Neural cell (in vitro differentiated cells): Measurements from ENCODE around the gene MATN3. TPM values are rescaled to one million over a fixed set of nuclear protein-coding genes. Genes with fewer than 3 reads are reported as not detected.
"Not testable (repeated sequence)": the region's sequence is repeated elsewhere in the genome, so short reads cannot be mapped to it uniquely, and the experiment has no call there.

Experiments used
- H2AFZ ChIP-seq: fragments of 200-600, 300-800 bp; sonication (generic), shearing (Covaris generic); 2 replicates; pipeline ENCODE4 v1.6.0; 2014; ENCODE audit warnings: low read depth, mild to moderate bottlenecking, antibody characterized with exemption, low read length, moderate library complexity
- H3F3A ChIP-seq: fragments of 200-600 bp; shearing (Covaris generic); 2 replicates; pipeline ENCODE4 v1.6.1; 2016; ENCODE audit warnings: mild to moderate bottlenecking, moderate library complexity, mixed read lengths, antibody characterized with exemption, low read length; ENCODE audit not compliant: insufficient read depth, poor library complexity, severe bottlenecking
- H3K27ac ChIP-seq: fragments of 200-600, 300-800 bp; sonication (generic), shearing (Covaris generic); 2 replicates; pipeline ENCODE4 v1.5.1; 2014; ENCODE audit warnings: mild to moderate bottlenecking, low read length, moderate library complexity
- H3K27me3 ChIP-seq: fragments of 300-800, 200-600 bp; sonication (generic), shearing (Covaris generic); 2 replicates; pipeline ENCODE4 v1.6.0; 2014; ENCODE audit warnings: mild to moderate bottlenecking, low read depth, low read length, moderate library complexity; ENCODE audit not compliant: insufficient read depth
- H3K36me3 ChIP-seq: fragments of 300-800, 200-600 bp; sonication (generic), shearing (Covaris generic); 2 replicates; pipeline ENCODE4 v1.5.1; 2014; ENCODE audit warnings: mild to moderate bottlenecking, antibody characterized with exemption, low read length, moderate library complexity; ENCODE audit not compliant: insufficient read depth
- H3K4me2 ChIP-seq: fragments of 300-800, 200-600 bp; sonication (generic), shearing (Covaris generic); 2 replicates; pipeline ENCODE4 v1.6.0; 2014; ENCODE audit warnings: mild to moderate bottlenecking, low read length
- H3K4me3 ChIP-seq: fragments of 300-800, 200-600 bp; sonication (generic), shearing (Covaris generic); 2 replicates; pipeline ENCODE4 v1.5.1; 2014; ENCODE audit warnings: mild to moderate bottlenecking, low read length, moderate library complexity
- H3K79me2 ChIP-seq: fragments of 200-600 bp; shearing (Covaris generic); replicated peaks from 2 replicates; pipeline ENCODE4 v1.6.0; 2014; ENCODE audit warnings: mild to moderate bottlenecking, low read length, moderate library complexity; ENCODE audit not compliant: insufficient read depth
- H3K9ac ChIP-seq: fragments of 300-800, 200-600 bp; sonication (generic), shearing (Covaris generic); 2 replicates; pipeline ENCODE4 v1.6.1; 2016; ENCODE audit warnings: mild to moderate bottlenecking, low read length, mixed read lengths
- H3K9me2 ChIP-seq: fragments of 200-600 bp; shearing (Covaris generic); 2 replicates; pipeline ENCODE4 v1.6.1; 2016; ENCODE audit warnings: mild to moderate bottlenecking, low read length, mixed read lengths; ENCODE audit not compliant: insufficient read depth
- H3K9me3 ChIP-seq: fragments of 200-600, 300-800 bp; sonication (generic), shearing (Covaris generic); 2 replicates; pipeline ENCODE4 v1.6.1; 2016; ENCODE audit warnings: mild to moderate bottlenecking, mixed run types, low read length, moderate library complexity, mixed read lengths
- H4K20me1 ChIP-seq: fragments of 200-600 bp; shearing (Covaris generic); 2 replicates; pipeline ENCODE4 v1.6.1; 2016; ENCODE audit warnings: mild to moderate bottlenecking, mixed run types; ENCODE audit not compliant: insufficient read depth
- CTCF ChIP-seq: fragments of 450-650 bp; IDR thresholded peaks from 2 replicates; pipeline ENCODE4 v1.5.1; 2014; ENCODE audit warnings: antibody characterized with exemption, mild to moderate bottlenecking, moderate library complexity; ENCODE audit not compliant: poor library complexity, severe bottlenecking
- EP300 ChIP-seq: fragments of 450-650 bp; conservative IDR thresholded peaks from 2 replicates; pipeline ENCODE4 v1.6.1; 2014; ENCODE audit warnings: antibody characterized with exemption, mild to moderate bottlenecking, moderate library complexity; ENCODE audit not compliant: poor library complexity, severe bottlenecking
- EZH2 ChIP-seq: fragments of 200-600, 300-800 bp; shearing (Covaris generic), sonication (generic); IDR thresholded peaks from 2 replicates; pipeline ENCODE4 v1.6.1; 2014; ENCODE audit warnings: antibody characterized with exemption, low read length, borderline replicate concordance, mild to moderate bottlenecking; ENCODE audit not compliant: insufficient read depth, poor library complexity, severe bottlenecking
- MXI1 ChIP-seq: fragments of 450-650 bp; conservative IDR thresholded peaks from 2 replicates; pipeline ENCODE4 v1.6.1; 2014; ENCODE audit warnings: antibody characterized with exemption, mild to moderate bottlenecking; ENCODE audit not compliant: poor library complexity, severe bottlenecking
- RAD21 ChIP-seq: fragments of 450-650 bp; conservative IDR thresholded peaks from 2 replicates; pipeline ENCODE4 v1.6.1; 2014; ENCODE audit warnings: antibody characterized with exemption, mild to moderate bottlenecking, moderate library complexity
- SMC3 ChIP-seq: fragments of 450-650 bp; conservative IDR thresholded peaks from 2 replicates; pipeline ENCODE4 v1.6.1; 2014; ENCODE audit warnings: antibody characterized with exemption, mild to moderate bottlenecking, moderate library complexity; ENCODE audit not compliant: poor library complexity
- polyA plus RNA-seq: library from polyadenylated mRNA; depleted of rRNA; stranded (reverse); fragments of >200 nt; gene quantifications from 2 replicates; pipeline ENCODE4 v1.2.3, GENCODE V29; 2014
- TF ChIP-seq, protein P1 (sequence below): IDR thresholded peaks from 2 replicates; pipeline ENCODE4 v1.6.1; 2012; ENCODE audit warnings: borderline replicate concordance

MATN3 gene
- polyA plus RNA-seq, 1 donor from 2014 or later, result 0.90 TPM

DNA sequence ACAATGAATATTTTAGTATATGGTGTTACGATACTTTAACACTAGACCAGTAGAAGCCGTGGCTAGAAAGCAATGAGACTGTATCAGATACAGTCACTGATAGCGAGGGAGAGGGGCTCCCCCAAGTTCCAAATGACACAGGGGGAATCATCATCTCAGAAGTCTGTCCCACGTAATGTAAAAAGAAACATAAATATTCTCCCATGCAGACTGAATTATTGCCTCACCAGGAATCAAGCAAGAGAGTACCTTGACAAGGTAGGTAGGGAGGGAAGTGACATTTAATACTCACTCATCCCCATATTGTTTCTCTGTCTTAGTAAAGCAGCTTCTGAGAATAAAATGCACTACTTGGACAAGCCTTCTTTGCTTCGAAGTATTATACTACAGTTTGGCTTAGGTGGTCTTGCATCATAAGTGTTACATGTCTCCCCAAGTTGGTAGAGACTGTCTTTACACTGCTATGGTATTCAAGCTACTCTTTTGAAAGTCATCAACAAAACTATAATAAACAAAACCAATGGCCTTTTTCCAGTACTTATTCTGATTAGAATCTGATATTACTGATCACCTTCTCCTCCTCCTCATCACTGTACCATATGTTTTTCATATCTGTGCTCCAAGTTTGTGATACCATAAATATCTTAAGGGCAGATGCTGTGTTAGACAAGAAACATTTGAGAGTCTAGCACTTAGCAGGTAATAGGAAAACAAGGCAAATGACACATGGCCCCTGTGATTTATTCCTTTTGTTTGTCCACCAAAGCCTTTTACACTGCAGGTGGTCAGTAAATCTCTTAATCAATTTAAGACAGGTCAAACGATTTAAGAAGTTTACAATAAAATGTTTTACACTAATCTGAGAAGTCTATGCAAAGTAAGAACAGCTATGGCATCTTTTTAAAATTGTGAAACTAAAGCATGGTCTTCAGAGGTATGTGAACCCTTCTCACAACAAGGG, 36.3 kb upstream of the MATN3 start:
- peaks cover 4% of the 10 kb centered on the region for H3F3A ChIP-seq

GRCh38 chr2:20045712-20046292, 33.3 kb upstream of the MATN3 start:
- not testable (repeated sequence) for H3K27ac ChIP-seq, H4K20me1 ChIP-seq, H3K9me3 ChIP-seq, H3K9ac ChIP-seq, H3F3A ChIP-seq, H3K27me3 ChIP-seq, H3K36me3 ChIP-seq, H3K4me3 ChIP-seq, H2AFZ ChIP-seq, H3K4me2 ChIP-seq, H3K9me2 ChIP-seq
- peaks cover 86% of the 10 kb centered on the region for H3K79me2 ChIP-seq

More for the DNA sequence above, 36.3 kb upstream of the MATN3 start:
- TF ChIP-seq RAD21, result no peak
- TF ChIP-seq EP300, result no peak
- no peak for TF ChIP-seq SMC3
- TF ChIP-seq MXI1, result no peak
- TF ChIP-seq CTCF, result no peak
- no peak for TF ChIP-seq EZH2
- TF ChIP-seq, protein P1, sequence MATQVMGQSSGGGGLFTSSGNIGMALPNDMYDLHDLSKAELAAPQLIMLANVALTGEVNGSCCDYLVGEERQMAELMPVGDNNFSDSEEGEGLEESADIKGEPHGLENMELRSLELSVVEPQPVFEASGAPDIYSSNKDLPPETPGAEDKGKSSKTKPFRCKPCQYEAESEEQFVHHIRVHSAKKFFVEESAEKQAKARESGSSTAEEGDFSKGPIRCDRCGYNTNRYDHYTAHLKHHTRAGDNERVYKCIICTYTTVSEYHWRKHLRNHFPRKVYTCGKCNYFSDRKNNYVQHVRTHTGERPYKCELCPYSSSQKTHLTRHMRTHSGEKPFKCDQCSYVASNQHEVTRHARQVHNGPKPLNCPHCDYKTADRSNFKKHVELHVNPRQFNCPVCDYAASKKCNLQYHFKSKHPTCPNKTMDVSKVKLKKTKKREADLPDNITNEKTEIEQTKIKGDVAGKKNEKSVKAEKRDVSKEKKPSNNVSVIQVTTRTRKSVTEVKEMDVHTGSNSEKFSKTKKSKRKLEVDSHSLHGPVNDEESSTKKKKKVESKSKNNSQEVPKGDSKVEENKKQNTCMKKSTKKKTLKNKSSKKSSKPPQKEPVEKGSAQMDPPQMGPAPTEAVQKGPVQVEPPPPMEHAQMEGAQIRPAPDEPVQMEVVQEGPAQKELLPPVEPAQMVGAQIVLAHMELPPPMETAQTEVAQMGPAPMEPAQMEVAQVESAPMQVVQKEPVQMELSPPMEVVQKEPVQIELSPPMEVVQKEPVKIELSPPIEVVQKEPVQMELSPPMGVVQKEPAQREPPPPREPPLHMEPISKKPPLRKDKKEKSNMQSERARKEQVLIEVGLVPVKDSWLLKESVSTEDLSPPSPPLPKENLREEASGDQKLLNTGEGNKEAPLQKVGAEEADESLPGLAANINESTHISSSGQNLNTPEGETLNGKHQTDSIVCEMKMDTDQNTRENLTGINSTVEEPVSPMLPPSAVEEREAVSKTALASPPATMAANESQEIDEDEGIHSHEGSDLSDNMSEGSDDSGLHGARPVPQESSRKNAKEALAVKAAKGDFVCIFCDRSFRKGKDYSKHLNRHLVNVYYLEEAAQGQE, result no peak
- Histone ChIP-seq H3K9me2 (no peaks in the 10 kb centered on the region), H4K20me1 (no peaks in the 10 kb centered on the region), H3K4me3 (peak overlapping the region; percentile 79), H2AFZ (no peak overlapping the region), H3K4me2 (peak overlapping the region; percentile 66), H3K36me3 (no peaks in the 10 kb centered on the region), H3K79me2 (peaks cover 68% of the 10 kb centered on the region), H3K9ac (peak overlapping the region; percentile 67), H3K27ac (peak overlapping the region; percentile 50), H3K9me3 (no peaks in the 10 kb centered on the region), H3K27me3 (no peaks in the 10 kb centered on the region)
